ENCODE measurements around the gene ZPBP2. TPM values are rescaled to one million over a fixed set of nuclear protein-coding genes. Genes with fewer than 3 reads are reported as not detected.
"Not testable (repeated sequence)": the region's sequence is repeated elsewhere in the genome, so short reads cannot be mapped to it uniquely, and the experiment has no call there.

ZPBP2 gene
- total and polyA plus RNA-seq, 5 donors from 2014 or later = not detected

GRCh38 chr17:39868554-39868942 lies 546 bp downstream of the ZPBP2 start:
- Mint-ChIP-seq H3K27me3 (no peaks in the 10 kb centered on the region), H3K36me3 (no peaks in the 10 kb centered on the region), H3K4me1 (peaks cover 25 to 45% (median 34%) of the 10 kb centered on the region in 4 donors), H3K4me3 (peak overlapping the region; percentile 39 to 89 (median 76)), H3K9me3 (no peaks in the 10 kb centered on the region), H3K27ac (peak overlapping the region; percentile 51 to 95 (median 60))
- no peaks in the 10 kb centered on the region for H3K27me3 ChIP-seq (ENCODE audit: control insufficient read depth, insufficient read depth, low read length)
- ATAC-seq (ENCODE audit: low read depth in 2 of 2) (no peak), DNase-seq (no peak)
- no peaks in the 10 kb centered on the region for H3K36me3 ChIP-seq (ENCODE audit: control insufficient read depth, insufficient read depth, low read length)
- no peak overlapping the region for H3K27ac ChIP-seq (ENCODE audit: insufficient read depth, low read length, poor library complexity, severe bottlenecking)
- no peak overlapping the region for H3K4me3 ChIP-seq (ENCODE audit: low read depth, low read length)
- peaks cover 37% of the 10 kb centered on the region for H3K4me1 ChIP-seq (ENCODE audit: control insufficient read depth, insufficient read depth, low read length, poor library complexity, severe bottlenecking)
- H3K9me3 ChIP-seq (ENCODE audit: control insufficient read depth in 2 of 2, low read length in 2 of 2) = no peaks in the 10 kb centered on the region

GRCh38 chr17:39870776-39871175 lies 2.8 kb downstream of the ZPBP2 start:
- no peaks in the 10 kb centered on the region for H3K27me3 Mint-ChIP-seq
- H3K4me3 Mint-ChIP-seq = peak overlapping the region in 1 of 4 donors; percentile 23
- no peaks in the 10 kb centered on the region for H3K9me3 Mint-ChIP-seq
- peaks cover 12 to 25% (median 16%) of the 10 kb centered on the region in 4 donors for H3K4me1 Mint-ChIP-seq
- H3K27ac Mint-ChIP-seq = no peak overlapping the region
- DNase-seq (no peak), ATAC-seq (ENCODE audit: low read depth in 2 of 2) (no peak)
- H3K4me1 ChIP-seq (ENCODE audit: control insufficient read depth, insufficient read depth, low read length, poor library complexity, severe bottlenecking) = peaks cover 19% of the 10 kb centered on the region
- H3K27me3 ChIP-seq (ENCODE audit: control insufficient read depth, insufficient read depth, low read length) = no peaks in the 10 kb centered on the region
- H3K4me3 ChIP-seq (ENCODE audit: low read depth, low read length) = no peak overlapping the region
- no peaks in the 10 kb centered on the region for H3K36me3 ChIP-seq (ENCODE audit: control insufficient read depth, insufficient read depth, low read length)
- no peaks in the 10 kb centered on the region for H3K36me3 Mint-ChIP-seq
- H3K9me3 ChIP-seq (ENCODE audit: control insufficient read depth in 2 of 2, low read length in 2 of 2) = no peaks in the 10 kb centered on the region
- no peak overlapping the region for H3K27ac ChIP-seq (ENCODE audit: insufficient read depth, low read length, poor library complexity, severe bottlenecking)

GRCh38 chr17:39871801-39872200 lies 3.8 kb downstream of the ZPBP2 start:
- no peak overlapping the region for H3K27ac ChIP-seq (ENCODE audit: insufficient read depth, low read length, poor library complexity, severe bottlenecking)
- H3K4me3 ChIP-seq (ENCODE audit: low read depth, low read length) = no peak overlapping the region
- Mint-ChIP-seq H3K27me3 (peaks cover 8% of the 10 kb centered on the region), H3K9me3 (no peaks in the 10 kb centered on the region), H3K36me3 (no peaks in the 10 kb centered on the region), H3K4me1 (peaks cover 6 to 16% (median 8%) of the 10 kb centered on the region in 4 donors), H3K27ac (no peak overlapping the region), H3K4me3 (no peak overlapping the region)
- H3K27me3 ChIP-seq (ENCODE audit: control insufficient read depth, insufficient read depth, low read length) = no peaks in the 10 kb centered on the region
- peaks cover 18% of the 10 kb centered on the region for H3K4me1 ChIP-seq (ENCODE audit: control insufficient read depth, insufficient read depth, low read length, poor library complexity, severe bottlenecking)
- H3K9me3 ChIP-seq (ENCODE audit: control insufficient read depth in 2 of 2, low read length in 2 of 2) = no peaks in the 10 kb centered on the region
- no peak for DNase-seq
- ATAC-seq (ENCODE audit: low read depth in 2 of 2) = no peak
- no peaks in the 10 kb centered on the region for H3K36me3 ChIP-seq (ENCODE audit: control insufficient read depth, insufficient read depth, low read length)

- peaks cover 8% of the 10 kb centered on the region for H3K4me1 ChIP-seq (ENCODE audit: control insufficient read depth, insufficient read depth, low read length, poor library complexity, severe bottlenecking)
- H3K9me3 ChIP-seq (ENCODE audit: control insufficient read depth in 2 of 2, low read length in 2 of 2) = no peaks in the 10 kb centered on the region
- no peaks in the 10 kb centered on the region for H3K27me3 ChIP-seq (ENCODE audit: control insufficient read depth, insufficient read depth, low read length)
- no peaks in the 10 kb centered on the region for H3K9me3 Mint-ChIP-seq
- no peaks in the 10 kb centered on the region for H3K36me3 Mint-ChIP-seq
- no peak overlapping the region for H3K4me3 Mint-ChIP-seq
- H3K4me1 Mint-ChIP-seq = peaks cover 0 to 6% (median under 1%) of the 10 kb centered on the region in 4 donors
- no peak overlapping the region for H3K27ac Mint-ChIP-seq
- no peak overlapping the region for H3K27ac ChIP-seq (ENCODE audit: insufficient read depth, low read length, poor library complexity, severe bottlenecking)
- no peaks in the 10 kb centered on the region for H3K36me3 ChIP-seq (ENCODE audit: control insufficient read depth, insufficient read depth, low read length)
- H3K4me3 ChIP-seq (ENCODE audit: low read depth, low read length) = no peak overlapping the region
- H3K27me3 Mint-ChIP-seq = peaks cover 12% of the 10 kb centered on the region
- no peak for ATAC-seq (ENCODE audit: low read depth in 2 of 2)
- DNase-seq = peak in 1 of 3 donors; percentile 30
Measured at GRCh38 chr17:39872751-39873150, 4.7 kb downstream of the ZPBP2 start.

GRCh38 chr17:39886102-39886501 lies 18.1 kb downstream of the ZPBP2 start:
- not testable (repeated sequence) for ATAC-seq (ENCODE audit: low read depth in 2 of 2); DNase-seq; H3K4me3 ChIP-seq (ENCODE audit: low read depth, low read length); H3K27ac Mint-ChIP-seq; H3K36me3 ChIP-seq (ENCODE audit: control insufficient read depth, insufficient read depth, low read length); H3K4me1 Mint-ChIP-seq; H3K9me3 ChIP-seq (ENCODE audit: control insufficient read depth in 2 of 2, low read length in 2 of 2); H3K9me3 Mint-ChIP-seq; H3K4me1 ChIP-seq (ENCODE audit: control insufficient read depth, insufficient read depth, low read length, poor library complexity, severe bottlenecking); H3K36me3 Mint-ChIP-seq; H3K27ac ChIP-seq (ENCODE audit: insufficient read depth, low read length, poor library complexity, severe bottlenecking); H3K27me3 ChIP-seq (ENCODE audit: control insufficient read depth, insufficient read depth, low read length); H3K4me3 Mint-ChIP-seq
- peaks cover 48% of the 10 kb centered on the region for H3K27me3 Mint-ChIP-seq

GRCh38 chr17:39887078-39887477 lies 19.1 kb downstream of the ZPBP2 start:
- H3K4me3 Mint-ChIP-seq = no peak overlapping the region
- ATAC-seq (ENCODE audit: low read depth in 2 of 2) = no peak

GRCh38 chr17:39889200-39889599 lies 21.2 kb downstream of the ZPBP2 start:
- peaks cover 0 to 2% (median 0%) of the 10 kb centered on the region in 7 donors for H3K9me3 Mint-ChIP-seq
- Histone ChIP-seq H3K27ac (ENCODE audit: insufficient read depth, low read length, poor library complexity, severe bottlenecking) (no peak overlapping the region), H3K9me3 (ENCODE audit: control insufficient read depth in 2 of 2, low read length in 2 of 2) (no peaks in the 10 kb centered on the region), H3K4me3 (ENCODE audit: low read depth, low read length) (no peak overlapping the region), H3K4me1 (ENCODE audit: control insufficient read depth, insufficient read depth, low read length, poor library complexity, severe bottlenecking) (no peaks in the 10 kb centered on the region), H3K27me3 (ENCODE audit: control insufficient read depth, insufficient read depth, low read length) (no peaks in the 10 kb centered on the region), H3K36me3 (ENCODE audit: control insufficient read depth, insufficient read depth, low read length) (no peaks in the 10 kb centered on the region)
- no peak for DNase-seq
- no peak overlapping the region for H3K4me3 Mint-ChIP-seq
- H3K36me3 Mint-ChIP-seq = no peaks in the 10 kb centered on the region
- no peak for ATAC-seq (ENCODE audit: low read depth in 2 of 2)
- no peak overlapping the region for H3K27ac Mint-ChIP-seq
- H3K27me3 Mint-ChIP-seq = peaks cover 48% of the 10 kb centered on the region
- H3K4me1 Mint-ChIP-seq = peaks cover 0 to 4% (median 0%) of the 10 kb centered on the region in 4 donors

More at GRCh38 chr17:39887078-39887477, 19.1 kb downstream of the ZPBP2 start:
- H3K9me3 ChIP-seq (ENCODE audit: control insufficient read depth in 2 of 2, low read length in 2 of 2) = no peaks in the 10 kb centered on the region
- Mint-ChIP-seq H3K27me3 (peaks cover 55% of the 10 kb centered on the region), H3K4me1 (peaks cover 0 to 4% (median 0%) of the 10 kb centered on the region in 4 donors), H3K36me3 (no peaks in the 10 kb centered on the region), H3K27ac (no peak overlapping the region), H3K9me3 (peaks cover 0 to 2% (median 0%) of the 10 kb centered on the region in 7 donors)
- H3K27me3 ChIP-seq (ENCODE audit: control insufficient read depth, insufficient read depth, low read length) = no peaks in the 10 kb centered on the region
- no peaks in the 10 kb centered on the region for H3K4me1 ChIP-seq (ENCODE audit: control insufficient read depth, insufficient read depth, low read length, poor library complexity, severe bottlenecking)
- DNase-seq = no peak
- H3K27ac ChIP-seq (ENCODE audit: insufficient read depth, low read length, poor library complexity, severe bottlenecking) = no peak overlapping the region
- H3K4me3 ChIP-seq (ENCODE audit: low read depth, low read length) = no peak overlapping the region
- H3K36me3 ChIP-seq (ENCODE audit: control insufficient read depth, insufficient read depth, low read length) = no peaks in the 10 kb centered on the region

GRCh38 chr17:39894681-39895376 lies 26.8 kb downstream of the ZPBP2 start:
- Mint-ChIP-seq H3K27me3 (peaks cover 23% of the 10 kb centered on the region), H3K9me3 (no peaks in the 10 kb centered on the region)

More at GRCh38 chr17:39894681-39895376, 26.8 kb downstream of the ZPBP2 start:
- no peaks in the 10 kb centered on the region for H3K36me3 ChIP-seq (ENCODE audit: control insufficient read depth, insufficient read depth, low read length)
- ATAC-seq (ENCODE audit: low read depth in 2 of 2) (no peak), DNase-seq (no peak)
- H3K27ac ChIP-seq (ENCODE audit: insufficient read depth, low read length, poor library complexity, severe bottlenecking) = no peak overlapping the region
- no peaks in the 10 kb centered on the region for H3K4me1 ChIP-seq (ENCODE audit: control insufficient read depth, insufficient read depth, low read length, poor library complexity, severe bottlenecking)
- H3K36me3 Mint-ChIP-seq = no peaks in the 10 kb centered on the region
- no peaks in the 10 kb centered on the region for H3K9me3 ChIP-seq (ENCODE audit: control insufficient read depth in 2 of 2, low read length in 2 of 2)
- no peak overlapping the region for H3K4me3 ChIP-seq (ENCODE audit: low read depth, low read length)
- H3K4me3 Mint-ChIP-seq = no peak overlapping the region
- H3K27me3 ChIP-seq (ENCODE audit: control insufficient read depth, insufficient read depth, low read length) = no peaks in the 10 kb centered on the region
- peak overlapping the region in 2 of 3 donors; percentile 73 to 78 for H3K27ac Mint-ChIP-seq
- H3K4me1 Mint-ChIP-seq = peaks cover 3 to 9% (median 6%) of the 10 kb centered on the region in 4 donors
